Kidney epithelial cell (primary cell): Measurements from ENCODE around the gene CPED1. TPM values are rescaled to one million over a fixed set of nuclear protein-coding genes. Genes with fewer than 3 reads are reported as not detected.

ENCODE experiments used
- DNase-seq: peaks from one replicate; pipeline ENCODE4 v3.0.0-alpha.2; 2010; ENCODE audit warnings: low read depth
- H3K27me3 ChIP-seq: 2 replicates; pipeline ENCODE4 v1.6.0; 2011; ENCODE audit warnings: low read length; ENCODE audit not compliant: control insufficient read depth, insufficient read depth
- H3K36me3 ChIP-seq: 2 replicates; pipeline ENCODE4 v1.5.1; 2011; ENCODE audit warnings: low read length; ENCODE audit not compliant: control insufficient read depth, insufficient read depth
- H3K4me3 ChIP-seq: 2 replicates; pipeline ENCODE4 v1.5.1; 2011; ENCODE audit warnings: low read depth, mild to moderate bottlenecking, control low read depth, low read length
- total RNA-seq: library from RNA; depleted of rRNA; stranded (reverse); fragments of >200 nt; gene quantifications from 2 replicates; pipeline ENCODE4 v1.2.3, GENCODE V29; 2015
- TF ChIP-seq, protein P1 (sequence below): IDR thresholded peaks from 2 replicates; pipeline ENCODE4 v1.5.1; 2011; ENCODE audit warnings: mild to moderate bottlenecking, moderate library complexity, low read length, control low read depth, inconsistent platforms; ENCODE audit not compliant: insufficient read depth, poor library complexity, severe bottlenecking

The CPED1 gene
- total RNA-seq, 1 donor from 2014 or later, result 3.2 TPM

DNA sequence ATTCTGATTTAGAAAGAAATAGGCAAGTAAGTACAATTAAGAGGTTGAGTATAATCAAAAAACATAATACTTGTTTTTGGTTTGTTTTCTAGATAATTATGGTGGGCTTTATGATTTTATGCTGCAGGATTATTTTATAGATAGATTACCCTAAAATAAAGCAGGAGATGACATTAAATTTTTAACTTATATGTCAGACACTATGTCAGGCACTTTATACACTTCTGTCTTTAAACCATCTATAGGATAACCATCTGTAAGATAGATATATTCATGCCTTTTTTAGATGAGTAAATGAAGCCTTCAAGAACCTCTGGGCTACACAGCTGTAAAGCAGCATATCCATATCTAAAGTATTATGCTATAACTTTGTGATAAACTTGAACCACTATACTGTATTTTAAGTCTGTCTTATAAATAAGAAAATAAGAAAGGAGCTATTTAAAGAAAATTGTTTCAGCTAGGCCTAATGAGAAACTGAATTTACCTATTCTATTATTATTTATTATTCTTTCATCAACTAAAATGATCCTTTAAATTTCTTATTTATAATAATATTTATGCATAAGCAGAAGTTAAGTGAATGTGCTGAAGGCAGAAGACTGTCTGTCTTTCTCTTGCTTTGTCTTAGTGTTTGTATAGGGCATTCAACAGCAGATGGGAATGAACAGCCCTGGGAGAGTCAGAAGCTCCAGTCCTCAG lies 94.0 kb downstream of the CPED1 start:
- H3K4me3 ChIP-seq, result no peak overlapping the region
- TF ChIP-seq, protein P1, sequence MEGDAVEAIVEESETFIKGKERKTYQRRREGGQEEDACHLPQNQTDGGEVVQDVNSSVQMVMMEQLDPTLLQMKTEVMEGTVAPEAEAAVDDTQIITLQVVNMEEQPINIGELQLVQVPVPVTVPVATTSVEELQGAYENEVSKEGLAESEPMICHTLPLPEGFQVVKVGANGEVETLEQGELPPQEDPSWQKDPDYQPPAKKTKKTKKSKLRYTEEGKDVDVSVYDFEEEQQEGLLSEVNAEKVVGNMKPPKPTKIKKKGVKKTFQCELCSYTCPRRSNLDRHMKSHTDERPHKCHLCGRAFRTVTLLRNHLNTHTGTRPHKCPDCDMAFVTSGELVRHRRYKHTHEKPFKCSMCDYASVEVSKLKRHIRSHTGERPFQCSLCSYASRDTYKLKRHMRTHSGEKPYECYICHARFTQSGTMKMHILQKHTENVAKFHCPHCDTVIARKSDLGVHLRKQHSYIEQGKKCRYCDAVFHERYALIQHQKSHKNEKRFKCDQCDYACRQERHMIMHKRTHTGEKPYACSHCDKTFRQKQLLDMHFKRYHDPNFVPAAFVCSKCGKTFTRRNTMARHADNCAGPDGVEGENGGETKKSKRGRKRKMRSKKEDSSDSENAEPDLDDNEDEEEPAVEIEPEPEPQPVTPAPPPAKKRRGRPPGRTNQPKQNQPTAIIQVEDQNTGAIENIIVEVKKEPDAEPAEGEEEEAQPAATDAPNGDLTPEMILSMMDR, result no peak
- no peak for DNase-seq

DNA sequence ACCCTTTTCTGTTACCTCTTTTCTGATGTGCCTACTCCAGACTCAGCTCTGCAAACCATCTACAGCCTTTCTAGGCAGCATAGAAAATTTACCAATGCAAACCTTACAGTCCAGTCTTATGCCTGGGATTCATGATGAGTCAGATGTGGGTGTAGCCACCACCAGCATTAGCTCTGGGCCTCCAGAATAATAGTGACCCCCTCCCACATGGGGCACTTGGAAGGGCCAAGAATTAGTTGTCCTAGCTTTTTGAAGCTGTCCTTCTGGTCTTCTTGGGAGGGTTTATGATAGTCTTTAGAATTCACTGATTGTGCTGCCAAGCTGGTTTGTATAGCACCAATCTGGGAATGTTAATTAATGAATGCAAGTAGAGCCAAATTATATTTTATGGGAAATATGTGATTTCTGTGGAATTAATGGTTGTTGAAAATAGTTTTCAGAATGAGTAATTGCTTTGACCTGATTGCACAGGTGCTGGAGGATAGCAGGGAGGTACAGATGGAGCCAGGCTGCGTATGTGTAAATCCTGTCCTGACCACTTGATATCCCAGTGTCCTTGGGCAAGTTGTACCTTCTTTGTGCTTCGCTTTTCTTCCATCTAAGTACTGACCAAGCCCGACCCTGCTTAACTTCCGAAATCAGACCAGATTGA lies 94.8 kb downstream of the CPED1 start:
- no peak for DNase-seq
- TF ChIP-seq, protein P1, result no peak
- Histone ChIP-seq H3K27me3 (no peaks in the 10 kb centered on the region), H3K36me3 (no peaks in the 10 kb centered on the region), H3K4me3 (no peak overlapping the region)

More for the DNA sequence above, 94.0 kb downstream of the CPED1 start:
- Histone ChIP-seq H3K27me3 (no peaks in the 10 kb centered on the region), H3K36me3 (no peaks in the 10 kb centered on the region)

DNA sequence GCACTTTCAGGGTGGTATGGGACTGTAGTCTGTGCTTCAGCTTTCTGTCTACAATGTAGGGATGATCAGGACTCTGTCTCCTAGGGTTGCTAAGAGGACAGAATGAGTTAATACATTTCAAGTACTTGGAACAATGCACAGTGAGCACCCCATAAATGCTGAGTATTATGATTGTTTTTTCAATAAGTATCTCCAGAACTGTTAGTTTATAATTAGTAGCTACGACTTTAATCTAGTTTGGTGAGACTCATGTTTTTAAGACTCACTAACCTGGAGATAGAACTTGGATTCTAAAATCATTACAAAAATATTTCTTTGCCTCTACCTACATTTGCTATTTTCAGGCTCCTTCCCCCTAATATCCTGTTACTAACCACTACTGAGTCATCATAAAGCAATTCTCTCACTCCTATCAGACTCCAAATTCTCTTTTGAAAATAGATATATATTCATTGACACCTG lies 95.3 kb downstream of the CPED1 start:
- Histone ChIP-seq H3K36me3 (no peaks in the 10 kb centered on the region), H3K27me3 (no peaks in the 10 kb centered on the region), H3K4me3 (no peak overlapping the region)
- no peak for DNase-seq
- TF ChIP-seq, protein P1, result no peak

DNA sequence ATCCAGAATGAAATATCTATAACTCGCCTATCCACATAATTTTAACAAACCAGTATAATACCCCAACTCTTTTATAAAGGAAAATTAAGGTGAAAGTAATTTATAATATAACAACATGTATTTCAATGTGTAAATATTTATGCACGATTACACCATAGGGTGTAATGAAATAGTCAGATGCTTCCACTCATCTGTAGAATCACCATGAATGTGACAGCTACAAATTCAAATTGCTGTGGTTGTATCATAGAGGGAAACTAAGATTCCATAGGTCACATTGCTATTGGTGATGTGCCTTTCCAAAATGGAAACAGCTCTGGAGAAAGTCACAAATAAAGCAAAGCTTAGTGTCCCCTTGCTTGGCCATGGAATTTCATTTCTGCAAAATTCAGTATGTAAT lies 95.7 kb downstream of the CPED1 start:
- no peaks in the 10 kb centered on the region for H3K36me3 ChIP-seq
- no peak overlapping the region for H3K4me3 ChIP-seq
- no peaks in the 10 kb centered on the region for H3K27me3 ChIP-seq
- TF ChIP-seq, protein P1, result no peak
- no peak for DNase-seq

DNA sequence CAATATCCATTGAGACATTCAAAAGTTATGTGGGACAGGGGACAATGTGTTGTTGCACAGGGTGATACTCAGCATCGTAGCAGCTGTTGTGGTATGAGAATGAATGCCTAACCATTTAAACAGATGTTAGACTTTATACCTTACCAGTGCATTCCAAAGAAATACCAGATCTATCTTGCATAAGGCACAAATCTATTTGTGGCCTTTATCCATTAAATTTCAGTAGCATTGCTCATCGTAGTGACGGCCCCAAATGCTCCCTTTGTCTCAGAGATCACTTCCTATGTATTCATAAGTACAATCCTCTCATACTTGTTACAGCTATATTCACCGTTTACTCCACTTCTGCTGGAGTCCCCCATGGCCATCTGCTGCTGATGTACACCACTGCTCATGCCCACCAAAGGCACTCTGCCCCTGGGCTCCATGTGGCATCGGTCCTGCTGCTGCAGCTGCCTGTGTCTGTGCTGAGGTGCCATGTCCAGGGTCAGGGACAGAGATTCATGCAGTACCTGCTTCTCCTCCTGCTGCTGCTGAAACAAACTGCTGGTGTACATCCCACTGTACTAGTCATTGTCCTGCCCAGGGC lies 96.3 kb downstream of the CPED1 start:
- Histone ChIP-seq H3K27me3 (no peaks in the 10 kb centered on the region), H3K4me3 (no peak overlapping the region), H3K36me3 (no peaks in the 10 kb centered on the region)
- TF ChIP-seq, protein P1, result no peak
- DNase-seq, result peak; percentile 82
